Neural progenitor cell (in vitro differentiated cells): Measurements from ENCODE around the gene DDIT3. TPM values are rescaled to one million over a fixed set of nuclear protein-coding genes. Genes with fewer than 3 reads are reported as not detected.

Source experiments
- DNase-seq: peaks from one replicate; pipeline ENCODE4 v3.0.0-alpha.2; 2016; ENCODE audit warnings: low spot score
- H2AFZ ChIP-seq: fragments of 200-600 bp; sonication (generic); replicated peaks from 2 replicates; pipeline ENCODE4 v1.6.1; 2016; ENCODE audit warnings: antibody characterized with exemption
- H3F3A ChIP-seq: fragments of 200-600 bp; sonication (generic); 2 replicates; pipeline ENCODE4 v1.6.1; 2016; ENCODE audit warnings: antibody characterized with exemption, low read depth
- H3K27ac ChIP-seq: fragments of 200-600 bp; sonication (generic); 2 replicates; pipeline ENCODE4 v1.5.1; 2016; ENCODE audit warnings: mild to moderate bottlenecking
- H3K27me3 ChIP-seq: fragments of 200-600 bp; sonication (generic); 2 replicates; pipeline ENCODE4 v1.6.1; 2016; ENCODE audit warnings: mild to moderate bottlenecking, moderate library complexity
- H3K36me3 ChIP-seq: fragments of 200-600 bp; sonication (generic); 2 replicates; pipeline ENCODE4 v1.5.1; 2016
- H3K4me1 ChIP-seq: fragments of 200-600 bp; sonication (generic); 2 replicates; pipeline ENCODE4 v1.6.1; 2016; ENCODE audit warnings: mixed run types
- H3K4me2 ChIP-seq: fragments of 200-600 bp; sonication (generic); 2 replicates; pipeline ENCODE4 v1.6.1; 2016
- H3K4me3 ChIP-seq: fragments of 200-600 bp; sonication (generic); 2 replicates; pipeline ENCODE4 v1.5.1; 2016
- H3K79me2 ChIP-seq: fragments of 200-600 bp; sonication (generic); 2 replicates; pipeline ENCODE4 v1.6.1; 2016; ENCODE audit warnings: low read depth
- H3K9ac ChIP-seq: fragments of 200-600 bp; sonication (generic); 2 replicates; pipeline ENCODE4 v1.6.1; 2016
- H3K9me3 ChIP-seq: fragments of 200-600 bp; sonication (generic); 2 replicates; pipeline ENCODE4 v1.5.1; 2016; ENCODE audit warnings: low read depth
- H4K20me1 ChIP-seq: fragments of 200-600 bp; sonication (generic); 2 replicates; pipeline ENCODE4 v1.6.1; 2016; ENCODE audit warnings: low read depth
- H3K27ac Mint-ChIP-seq: 3 replicates; pipeline ENCODE4 v1.8.0; 2021; ENCODE audit warnings: mixed read lengths
- H3K27me3 Mint-ChIP-seq: 2 replicates; pipeline ENCODE4 v1.8.0; 2022; ENCODE audit warnings: low read depth, mild to moderate bottlenecking, inconsistent platforms, moderate library complexity, mixed read lengths; ENCODE audit not compliant: insufficient read depth
- H3K36me3 Mint-ChIP-seq: 3 replicates; pipeline ENCODE4 v1.8.0; 2021; ENCODE audit warnings: mixed read lengths
- H3K4me1 Mint-ChIP-seq: 3 replicates; pipeline ENCODE4 v1.8.0; 2021; ENCODE audit warnings: mixed read lengths
- H3K4me3 Mint-ChIP-seq: 3 replicates; pipeline ENCODE4 v1.8.0; 2021; ENCODE audit warnings: mild to moderate bottlenecking, moderate library complexity, mixed read lengths
- H3K9me3 Mint-ChIP-seq: 3 replicates; pipeline ENCODE4 v1.8.0; 2020; ENCODE audit warnings: mixed read lengths
- EZH2 ChIP-seq: fragments of 200-600 bp; sonication (generic); IDR thresholded peaks from 2 replicates; pipeline ENCODE4 v1.6.1; 2017; ENCODE audit warnings: antibody characterized with exemption, mild to moderate bottlenecking, moderate library complexity
- EZH2phosphoT487 ChIP-seq: fragments of 200-600 bp; sonication (generic); IDR thresholded peaks from 2 replicates; pipeline ENCODE4 v1.6.1; 2017; ENCODE audit warnings: antibody characterized with exemption
- total RNA-seq: library from RNA; depleted of rRNA; stranded (reverse); fragments of >200 nt; gene quantifications from 2 replicates; pipeline ENCODE4 v1.2.3, GENCODE V29; 2015; ENCODE audit warnings: low replicate concordance
- TF ChIP-seq, protein P1 (sequence below): fragments of 200-600 bp; sonication (generic); IDR thresholded peaks from 2 replicates; pipeline ENCODE4 v1.5.1; 2017; ENCODE audit warnings: antibody characterized with exemption, mild to moderate bottlenecking

Gene DDIT3
- total RNA-seq, 1 donor from 2014 or later = 2.3 TPM

DNA sequence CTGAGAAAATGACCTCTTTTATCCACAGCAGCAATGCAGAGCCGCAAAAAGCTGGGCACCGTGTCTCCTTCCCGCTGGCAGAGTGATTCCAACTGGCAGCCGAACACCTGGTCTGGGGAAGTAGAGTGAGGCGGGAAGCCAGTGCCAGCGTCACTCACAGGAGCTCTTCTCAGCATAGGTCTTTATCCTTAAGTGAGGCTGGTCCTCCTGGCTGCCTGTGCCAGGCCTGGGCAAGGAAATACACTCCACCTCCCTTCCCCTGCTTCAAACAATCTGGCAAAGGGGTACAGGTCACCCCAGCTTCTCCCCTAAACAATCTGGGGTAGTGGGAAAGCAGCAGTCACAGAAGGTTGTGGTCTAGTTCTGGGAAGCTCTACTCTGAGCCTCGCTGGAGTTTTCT, 45.5 kb downstream of the DDIT3 start:
- DNase-seq = no peak
- no peaks in the 10 kb centered on the region for H3K9me3 ChIP-seq
- H3K4me2 ChIP-seq = peak overlapping the region; percentile 92
- H3K9me3 Mint-ChIP-seq = no peaks in the 10 kb centered on the region
- H3K79me2 ChIP-seq = no peaks in the 10 kb centered on the region
- no peak overlapping the region for H3K9ac ChIP-seq
- no peaks in the 10 kb centered on the region for H3K36me3 ChIP-seq
- H3K4me1 ChIP-seq = peaks cover 11% of the 10 kb centered on the region
- H2AFZ ChIP-seq = peak overlapping the region; percentile 93
- TF ChIP-seq, protein P1, sequence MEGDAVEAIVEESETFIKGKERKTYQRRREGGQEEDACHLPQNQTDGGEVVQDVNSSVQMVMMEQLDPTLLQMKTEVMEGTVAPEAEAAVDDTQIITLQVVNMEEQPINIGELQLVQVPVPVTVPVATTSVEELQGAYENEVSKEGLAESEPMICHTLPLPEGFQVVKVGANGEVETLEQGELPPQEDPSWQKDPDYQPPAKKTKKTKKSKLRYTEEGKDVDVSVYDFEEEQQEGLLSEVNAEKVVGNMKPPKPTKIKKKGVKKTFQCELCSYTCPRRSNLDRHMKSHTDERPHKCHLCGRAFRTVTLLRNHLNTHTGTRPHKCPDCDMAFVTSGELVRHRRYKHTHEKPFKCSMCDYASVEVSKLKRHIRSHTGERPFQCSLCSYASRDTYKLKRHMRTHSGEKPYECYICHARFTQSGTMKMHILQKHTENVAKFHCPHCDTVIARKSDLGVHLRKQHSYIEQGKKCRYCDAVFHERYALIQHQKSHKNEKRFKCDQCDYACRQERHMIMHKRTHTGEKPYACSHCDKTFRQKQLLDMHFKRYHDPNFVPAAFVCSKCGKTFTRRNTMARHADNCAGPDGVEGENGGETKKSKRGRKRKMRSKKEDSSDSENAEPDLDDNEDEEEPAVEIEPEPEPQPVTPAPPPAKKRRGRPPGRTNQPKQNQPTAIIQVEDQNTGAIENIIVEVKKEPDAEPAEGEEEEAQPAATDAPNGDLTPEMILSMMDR = no peak
- TF ChIP-seq EZH2 = no peak
- TF ChIP-seq EZH2phosphoT487 = no peak
- peaks cover 3% of the 10 kb centered on the region for H3F3A ChIP-seq
- peaks cover 87% of the 10 kb centered on the region for H3K27me3 ChIP-seq
- no peak overlapping the region for H3K4me3 Mint-ChIP-seq
- H3K27ac Mint-ChIP-seq = no peak overlapping the region
- peaks cover 2% of the 10 kb centered on the region for H4K20me1 ChIP-seq
- peak overlapping the region; percentile 49 for H3K4me3 ChIP-seq
- H3K36me3 Mint-ChIP-seq = no peaks in the 10 kb centered on the region
- H3K4me1 Mint-ChIP-seq = peaks cover 2% of the 10 kb centered on the region
- H3K27ac ChIP-seq = no peak overlapping the region
- peaks cover 48% of the 10 kb centered on the region for H3K27me3 Mint-ChIP-seq

GRCh38 chr12:57474430-57474829, 45.9 kb downstream of the DDIT3 start:
- peaks cover 48% of the 10 kb centered on the region for H3K27me3 Mint-ChIP-seq
- Histone ChIP-seq H3K79me2 (no peaks in the 10 kb centered on the region), H3K4me3 (no peak overlapping the region), H3K4me2 (no peak overlapping the region), H2AFZ (no peak overlapping the region), H3F3A (peaks cover 3% of the 10 kb centered on the region), H3K27ac (no peak overlapping the region), H4K20me1 (peaks cover 2% of the 10 kb centered on the region), H3K9me3 (no peaks in the 10 kb centered on the region), H3K36me3 (no peaks in the 10 kb centered on the region), H3K27me3 (peaks cover 83% of the 10 kb centered on the region), H3K9ac (no peak overlapping the region), H3K4me1 (peaks cover 11% of the 10 kb centered on the region)
- H3K36me3 Mint-ChIP-seq = no peaks in the 10 kb centered on the region
- DNase-seq = no peak
- H3K9me3 Mint-ChIP-seq = no peaks in the 10 kb centered on the region
- H3K4me3 Mint-ChIP-seq = peak overlapping the region; percentile 33
- H3K27ac Mint-ChIP-seq = no peak overlapping the region
- peaks cover 2% of the 10 kb centered on the region for H3K4me1 Mint-ChIP-seq
- TF ChIP-seq EZH2phosphoT487 (no peak), EZH2 (no peak)
- TF ChIP-seq, protein P1 = no peak

- Mint-ChIP-seq H3K4me3 (no peak overlapping the region), H3K27ac (no peak overlapping the region)
- H3K9ac ChIP-seq = no peak overlapping the region
Observed at GRCh38 chr12:57473886-57474285, 46.4 kb downstream of the DDIT3 start.

More at GRCh38 chr12:57473886-57474285, 46.4 kb downstream of the DDIT3 start:
- H3K4me1 Mint-ChIP-seq = peaks cover 2% of the 10 kb centered on the region
- H3K9me3 Mint-ChIP-seq = no peaks in the 10 kb centered on the region
- no peak overlapping the region for H2AFZ ChIP-seq
- no peaks in the 10 kb centered on the region for H3K9me3 ChIP-seq
- no peaks in the 10 kb centered on the region for H3K36me3 ChIP-seq
- H3K4me3 ChIP-seq = no peak overlapping the region
- H4K20me1 ChIP-seq = peaks cover 2% of the 10 kb centered on the region
- peaks cover 77% of the 10 kb centered on the region for H3K27me3 ChIP-seq
- peaks cover 3% of the 10 kb centered on the region for H3F3A ChIP-seq
- H3K36me3 Mint-ChIP-seq = no peaks in the 10 kb centered on the region
- TF ChIP-seq EZH2 (no peak), EZH2phosphoT487 (no peak)
- TF ChIP-seq, protein P1 = no peak
- no peak overlapping the region for H3K4me2 ChIP-seq
- peaks cover 48% of the 10 kb centered on the region for H3K27me3 Mint-ChIP-seq
- H3K4me1 ChIP-seq = peaks cover 11% of the 10 kb centered on the region
- H3K79me2 ChIP-seq = no peaks in the 10 kb centered on the region
- H3K27ac ChIP-seq = no peak overlapping the region
- no peak for DNase-seq
